A549 (cell line): ENCODE results near the gene ZNF564. TPM values are rescaled to one million over a fixed set of nuclear protein-coding genes. Genes with fewer than 3 reads are reported as not detected.

Source experiments
- ATAC-seq, 2 experiments: fragments of 200-7000 bp in 1 of 2; fragments of >200 bp in 1 of 2; cut with Nextera tagmentation in 1 of 2; cut with Tn5 transposase in 1 of 2; 3 replicates each; pipeline versions ENCODE4 v1.8.0 to v1.9.1; 2018 to 2020; ENCODE audit warnings: mild to moderate bottlenecking in 1 of 2, moderate library complexity in 1 of 2
- CTCF ChIA-PET: fragments of 300-600 bp; sonication (Branson Sonifier 250); formaldehyde crosslinking; extraction: SDS; loops from one replicate; lab custom pipeline; 2021; ENCODE audit warnings: antibody characterized with exemption, inconsistent platforms; lab: Yijun Ruan, JAX
- POLR2A ChIA-PET: fragments of 350-600 bp; formaldehyde crosslinking; extraction: SDS; loops from one replicate; lab custom pipeline; 2021; ENCODE audit warnings: antibody characterized with exemption, inconsistent platforms; lab: Yijun Ruan, JAX
- DNase-seq, 2 experiments: peaks; one replicate each; pipeline versions ENCODE4 v3.0.0 to v3.0.0-alpha.2; 2011 to 2016; ENCODE audit warnings: low read depth in 1 of 2, low spot score in 1 of 2
- FAIRE-seq: peaks from 2 replicates; lab custom pipeline; 2011; peaks lifted over from hg19 to GRCh38; lab: Jason Lieb, UNC
- H3K27ac ChIP-seq, 2 experiments: fragments of >200 bp; sonication (Bioruptor Twin); formaldehyde crosslinking; 3 replicates each; pipeline ENCODE4 v1.5.1; 2016 to 2017
- H3K4me1 ChIP-seq: fragments of >200 bp; sonication (Bioruptor Twin); formaldehyde crosslinking; 3 replicates; pipeline ENCODE4 v1.6.1; 2016
- H3K4me2 ChIP-seq: fragments of >200 bp; sonication (Bioruptor Twin); formaldehyde crosslinking; 3 replicates; pipeline ENCODE4 v1.6.1; 2016
- H3K4me3 ChIP-seq: fragments of >200 bp; sonication (Bioruptor Twin); formaldehyde crosslinking; 3 replicates; pipeline ENCODE4 v1.5.1; 2016
- H3K9me3 ChIP-seq: fragments of >200 bp; sonication (Bioruptor Twin); formaldehyde crosslinking; 3 replicates; pipeline ENCODE4 v1.6.1; 2016
- BHLHE40 ChIP-seq: IDR thresholded peaks from 2 replicates; pipeline ENCODE4 v1.6.1; 2012; ENCODE audit warnings: low read depth, low read length, inconsistent platforms
- CBX2 ChIP-seq: fragments of 200-600 bp; sonication (generic); IDR thresholded peaks from 2 replicates; pipeline ENCODE4 v1.6.1; 2016; ENCODE audit warnings: low read depth, mild to moderate bottlenecking, borderline replicate concordance
- CBX8 ChIP-seq: fragments of 200-600 bp; sonication (generic); IDR thresholded peaks from 2 replicates; pipeline ENCODE4 v1.6.1; 2016
- HOXA7 ChIP-seq: fragments of 250-450 bp; sonication (Bioruptor Pico); IDR thresholded peaks from 2 replicates; pipeline ENCODE4 v1.5.0; 2020; ENCODE audit warnings: mild to moderate bottlenecking, moderate library complexity
- KDM1A ChIP-seq: fragments of 200-600 bp; sonication (generic); IDR thresholded peaks from 2 replicates; pipeline ENCODE4 v1.6.1; 2016; ENCODE audit warnings: low read depth, mild to moderate bottlenecking
- MAZ ChIP-seq: fragments of 150-350 bp; IDR thresholded peaks from 2 replicates; pipeline ENCODE4 v1.6.1; 2014; ENCODE audit warnings: antibody characterized with exemption, low read depth, low read length, borderline replicate concordance
- MYC ChIP-seq: IDR thresholded peaks from 2 replicates; pipeline ENCODE4 v1.6.1; 2012; ENCODE audit warnings: mild to moderate bottlenecking, inconsistent platforms, low read length, improper control_type of control experiment, borderline replicate concordance
- POLR2A ChIP-seq: IDR thresholded peaks from 2 replicates; pipeline ENCODE4 v1.6.1; 2012; ENCODE audit warnings: mild to moderate bottlenecking, low read length
- RAD21 ChIP-seq, 2 experiments: fragments of >200 bp in 1 of 2; sonication (Bioruptor Twin) in 1 of 2; formaldehyde crosslinking in 1 of 2; IDR thresholded peaks in 1 of 2; conservative IDR thresholded peaks in 1 of 2; 2 replicates in 1 of 2; 3 replicates in 1 of 2; pipeline ENCODE4 v1.6.1; 2012 to 2018; ENCODE audit warnings: inconsistent platforms in 1 of 2
- REST ChIP-seq: fragments of 200-600 bp; sonication (generic); IDR thresholded peaks from 2 replicates; pipeline ENCODE4 v1.6.1; 2016; ENCODE audit warnings: antibody characterized with exemption, mild to moderate bottlenecking, moderate library complexity
- SMC3 ChIP-seq: fragments of >200 bp; sonication (Bioruptor Twin); formaldehyde crosslinking; IDR thresholded peaks from 3 replicates; pipeline ENCODE4 v1.6.1; 2018; ENCODE audit warnings: inconsistent platforms
- TP53 ChIP-seq: fragments of 250-450 bp; sonication (Bioruptor Pico); IDR thresholded peaks from 2 replicates; pipeline ENCODE4 v1.5.0; 2021; ENCODE audit warnings: mild to moderate bottlenecking, moderate library complexity
- USF2 ChIP-seq: fragments of 450-650 bp; IDR thresholded peaks from 2 replicates; pipeline ENCODE4 v1.6.1; 2014; ENCODE audit warnings: antibody characterized with exemption
- ZFP36 ChIP-seq: fragments of 450-650 bp; IDR thresholded peaks from 2 replicates; pipeline ENCODE4 v1.6.1; 2014; ENCODE audit warnings: borderline replicate concordance; ENCODE audit not compliant: partially characterized antibody
- ZSCAN20 ChIP-seq: fragments of 250-450 bp; sonication (Bioruptor Pico); IDR thresholded peaks from 2 replicates; pipeline ENCODE4 v1.8.0; 2022; ENCODE audit warnings: mild to moderate bottlenecking, moderate library complexity
- WGBS: methylation state at CpG from one replicate; pipeline ENCODE4 v1.1.6; 2017; ENCODE audit errors: missing lambda C conversion rate; 5-methylcytosine and 5-hydroxymethylcytosine counted together
- polyA plus RNA-seq, 4 experiments: library from polyadenylated mRNA; depleted of rRNA in 3 of 4; stranded (reverse); fragments of >200 nt; fragmentation: RNase III in 1 of 4; extraction: RNeasy Plus Mini Kit Qiagen cat#74134 plus additional on column Dnase treatment in 1 of 4; gene quantifications; 2 replicates in 3 of 4; 3 replicates in 1 of 4; pipeline ENCODE4 v1.2.3, GENCODE V29; 2011 to 2017

Gene ZNF564
- polyA plus RNA-seq, 2 of the 4 experiments (the other 2 are of a cell fraction), result 1.9 to 2.5 TPM

GRCh38 chr19:12513531-12514061, 37.7 kb downstream of the ZNF564 start:
- CTCF ChIA-PET, result no interaction called here
- H3K4me2 ChIP-seq, result no peak overlapping the region
- 86% methylated on average over 18 of the region's 35 CpGs for WGBS
- no peak overlapping the region for H3K27ac ChIP-seq
- peaks cover 41% of the 10 kb centered on the region for H3K9me3 ChIP-seq
- no peaks in the 10 kb centered on the region for H3K4me1 ChIP-seq
- no peak for TF ChIP-seq TP53 (CRISPR knock-in tag)
- TF ChIP-seq SMC3, result no peak
- TF ChIP-seq MAZ, result no peak
- no peak for TF ChIP-seq HOXA7 (CRISPR knock-in tag)
- FAIRE-seq (no peak), DNase-seq (no peak), ATAC-seq (no peak)
- H3K4me3 ChIP-seq, result no peak overlapping the region
- POLR2A ChIA-PET, result no interaction called here

- 39% methylated on average over 4 of the region's 4 CpGs for WGBS
- Histone ChIP-seq H3K4me3 (no peak overlapping the region), H3K9me3 (peaks cover 11% of the 10 kb centered on the region; the same call in 1 of the 3 replicates), H3K4me2 (no peak overlapping the region), H3K4me1 (no peaks in the 10 kb centered on the region), H3K27ac (no peak overlapping the region)
- ATAC-seq (no peak), FAIRE-seq (no peak), DNase-seq (no peak)
- TF ChIP-seq CBX2, result no peak
- TF ChIP-seq ZSCAN20 (CRISPR knock-in tag), result no peak
- ChIA-PET POLR2A (no interaction called here), CTCF (interaction anchor here (0.8 kb wide), 1 partner anchor 26 kb away, joined by 3 read pairs; no protein-coding TSS in a partner anchor)
Measured at GRCh38 chr19:12497032-12497431, 54.2 kb downstream of the ZNF564 start.

GRCh38 chr19:12496480-12496879, 54.8 kb downstream of the ZNF564 start:
- no peak for DNase-seq
- Histone ChIP-seq H3K27ac (no peak overlapping the region), H3K4me3 (no peak overlapping the region)
- CTCF ChIA-PET, result no interaction called here
- TF ChIP-seq BHLHE40, result no peak
- TF ChIP-seq RAD21 (conservative IDR thresholded peaks at IDR 0.05 in 1 of 2, IDR thresholded peaks at IDR 0.05 in 1 of 2), result no peak
- TF ChIP-seq REST, result no peak
- TF ChIP-seq ZSCAN20 (CRISPR knock-in tag), result no peak
- TF ChIP-seq SMC3, result no peak
- TF ChIP-seq ZFP36, result no peak
- TF ChIP-seq KDM1A, result no peak
- TF ChIP-seq POLR2A, result no peak
- no peak for TF ChIP-seq CBX8
- no peak for TF ChIP-seq USF2
- no peak for TF ChIP-seq MYC
- TF ChIP-seq, all 56 proteins: peak for 0
- ATAC-seq (no peak), FAIRE-seq (no peak)
- Histone ChIP-seq H3K9me3 (peaks cover 9% of the 10 kb centered on the region; the same call in 1 of the 3 replicates), H3K4me2 (no peak overlapping the region), H3K4me1 (no peaks in the 10 kb centered on the region)
- WGBS, result 49% methylated on average over 6 of the region's 6 CpGs
- POLR2A ChIA-PET, result no interaction called here
